IMR-90 (cell line): ENCODE data around the gene GJB3. TPM values are rescaled to one million over a fixed set of nuclear protein-coding genes. Genes with fewer than 3 reads are reported as not detected.

Experiments used
- ATAC-seq: fragments of 200-7000 bp; cut with Tn5 transposase; 2 replicates; pipeline ENCODE4 v1.9.1; 2020; ENCODE audit warnings: low read depth, mild to moderate bottlenecking, moderate library complexity
- BruUV-seq: library from RNA; stranded (reverse); fragments of 400-500 nt; replicated peaks from 2 replicates; lab custom pipeline; 2021; lab: Mats Ljungman, UMichigan
- CTCF ChIA-PET: fragments of 300-600 bp; formaldehyde crosslinking; extraction: SDS; loops from one replicate; lab custom pipeline; 2021; ENCODE audit warnings: antibody characterized with exemption; lab: Yijun Ruan, JAX
- POLR2A ChIA-PET: fragments of 300-600 bp; sonication (Branson Sonifier 250); formaldehyde crosslinking; loops from one replicate; lab custom pipeline; 2022; ENCODE audit warnings: antibody characterized with exemption; ENCODE audit not compliant: unreplicated experiment; lab: Charles Lee
- DNase-seq: peaks from one replicate; pipeline ENCODE4 v3.0.0; 2013
- H2AFZ ChIP-seq: replicated peaks from 2 replicates; pipeline ENCODE3; 2013; ENCODE audit warnings: low read length, mild to moderate bottlenecking; ENCODE audit not compliant: poor library complexity
- H2AK5ac ChIP-seq: 2 replicates; pipeline ENCODE4 v1.6.1; 2013; ENCODE audit warnings: low read depth, low read length, inconsistent platforms
- H2AK9ac ChIP-seq: replicated peaks from 2 replicates; pipeline ENCODE3; 2013; ENCODE audit warnings: mild to moderate bottlenecking, low read depth, low read length, moderate library complexity; ENCODE audit not compliant: poor library complexity
- H2BK120ac ChIP-seq: 2 replicates; pipeline ENCODE4 v1.6.1; 2013; ENCODE audit warnings: low read depth, low read length, inconsistent platforms
- H2BK15ac ChIP-seq: 3 replicates; pipeline ENCODE4 v1.6.1; 2013; ENCODE audit warnings: low read depth, low read length, inconsistent platforms
- H2BK20ac ChIP-seq: 2 replicates; pipeline ENCODE4 v1.6.1; 2013; ENCODE audit warnings: low read depth, mild to moderate bottlenecking, inconsistent platforms, low read length, moderate library complexity
- H2BK5ac ChIP-seq: 2 replicates; pipeline ENCODE4 v1.6.1; 2013; ENCODE audit warnings: mild to moderate bottlenecking, low read depth, low read length, inconsistent platforms; ENCODE audit not compliant: poor library complexity, severe bottlenecking
- H3K14ac ChIP-seq: replicated peaks from 2 replicates; pipeline ENCODE4 v1.6.1; 2013; ENCODE audit warnings: low read depth, low read length, inconsistent platforms
- H3K18ac ChIP-seq: 2 replicates; pipeline ENCODE4 v1.6.1; 2013; ENCODE audit warnings: low read depth, low read length, control low read depth
- H3K23ac ChIP-seq: 2 replicates; pipeline ENCODE4 v1.6.1; 2013; ENCODE audit warnings: low read depth, low read length, inconsistent platforms
- H3K27ac ChIP-seq: 2 replicates; pipeline ENCODE4 v1.5.1; 2013; ENCODE audit warnings: mild to moderate bottlenecking, control low read depth, low read length; ENCODE audit not compliant: insufficient read depth
- H3K27me3 ChIP-seq: 2 replicates; pipeline ENCODE4 v1.6.1; 2013; ENCODE audit warnings: low read length; ENCODE audit not compliant: control insufficient read depth, insufficient read depth
- H3K36me3 ChIP-seq: 2 replicates; pipeline ENCODE4 v1.6.1; 2013; ENCODE audit warnings: low read length, mixed read lengths; ENCODE audit not compliant: control insufficient read depth, insufficient read depth
- H3K4ac ChIP-seq: 2 replicates; pipeline ENCODE4 v1.6.1; 2013; ENCODE audit warnings: low read depth, low read length, inconsistent platforms
- H3K4me1 ChIP-seq: 2 replicates; pipeline ENCODE4 v1.6.1; 2013; ENCODE audit warnings: low read length, mixed read lengths; ENCODE audit not compliant: control insufficient read depth, insufficient read depth
- H3K4me2 ChIP-seq: 2 replicates; pipeline ENCODE4 v1.6.1; 2013; ENCODE audit warnings: low read depth, mild to moderate bottlenecking, control low read depth, low read length, moderate library complexity
- H3K4me3 ChIP-seq: 2 replicates; pipeline ENCODE4 v1.5.1; 2013; ENCODE audit warnings: low read depth, mild to moderate bottlenecking, control low read depth, low read length, moderate library complexity; ENCODE audit not compliant: insufficient read depth
- H3K56ac ChIP-seq: 2 replicates; pipeline ENCODE4 v1.6.1; 2013; ENCODE audit warnings: low read length, inconsistent platforms; ENCODE audit not compliant: insufficient read depth; ENCODE audit errors: extremely low read depth
- H3K79me1 ChIP-seq, 2 experiments: 2 replicates each; pipeline ENCODE4 v1.6.1; 2013; ENCODE audit warnings: low read length in 2 of 2, inconsistent platforms in 1 of 2, low read depth in 1 of 2
- H3K9ac ChIP-seq: 2 replicates; pipeline ENCODE4 v1.6.1; 2013; ENCODE audit warnings: low read depth, low read length, control low read depth
- H3K9me1 ChIP-seq: 2 replicates; pipeline ENCODE4 v1.6.1; 2013; ENCODE audit warnings: low read length, inconsistent platforms; ENCODE audit not compliant: insufficient read depth
- H3K9me3 ChIP-seq: 2 replicates; pipeline ENCODE4 v1.6.1; 2013; ENCODE audit warnings: low read length; ENCODE audit not compliant: control insufficient read depth, insufficient read depth
- H4K20me1 ChIP-seq: 2 replicates; pipeline ENCODE4 v1.6.1; 2013; ENCODE audit warnings: low read length, inconsistent platforms; ENCODE audit not compliant: insufficient read depth
- H4K5ac ChIP-seq: 2 replicates; pipeline ENCODE4 v1.6.1; 2013; ENCODE audit warnings: mild to moderate bottlenecking, low read depth, low read length, control low read depth
- H4K8ac ChIP-seq, 2 experiments: 2 replicates each; pipeline ENCODE4 v1.6.1; 2013; ENCODE audit warnings: low read depth in 2 of 2, low read length in 2 of 2, control low read depth in 1 of 2, inconsistent platforms in 1 of 2
- H4K91ac ChIP-seq: 2 replicates; pipeline ENCODE4 v1.6.1; 2013; ENCODE audit warnings: low read depth, low read length, inconsistent platforms; ENCODE audit not compliant: insufficient read depth
- BHLHE40 ChIP-seq: fragments of 150-350 bp; IDR thresholded peaks from 2 replicates; pipeline ENCODE4 v1.6.1; 2016; ENCODE audit warnings: mild to moderate bottlenecking, low read depth, low read length
- CEBPB ChIP-seq: IDR thresholded peaks from 2 replicates; pipeline ENCODE4 v1.6.1; 2012; ENCODE audit warnings: low read depth, low read length, improper control_type of control experiment
- CHD1 ChIP-seq: IDR thresholded peaks from 2 replicates; pipeline ENCODE4 v1.6.1; 2012; ENCODE audit warnings: low read depth, low read length, improper control_type of control experiment
- CTCF ChIP-seq: conservative IDR thresholded peaks from 2 replicates; pipeline ENCODE4 v1.5.1; 2012; ENCODE audit warnings: mild to moderate bottlenecking, low read depth, low read length, improper control_type of control experiment
- ELK1 ChIP-seq: fragments of 150-350 bp; IDR thresholded peaks from 2 replicates; pipeline ENCODE4 v1.6.1; 2016; ENCODE audit warnings: low read depth, mild to moderate bottlenecking, low read length, moderate library complexity, borderline replicate concordance
- FOS ChIP-seq: fragments of 150-350 bp; IDR thresholded peaks from 2 replicates; pipeline ENCODE4 v1.6.1; 2016; ENCODE audit warnings: low read depth, low read length
- MAFK ChIP-seq: IDR thresholded peaks from 2 replicates; pipeline ENCODE4 v1.6.1; 2012; ENCODE audit warnings: low read depth, low read length, improper control_type of control experiment
- MAZ ChIP-seq: IDR thresholded peaks from 2 replicates; pipeline ENCODE4 v1.6.1; 2012; ENCODE audit warnings: low read depth, mild to moderate bottlenecking, low read length, improper control_type of control experiment, moderate library complexity, borderline replicate concordance
- MXI1 ChIP-seq: IDR thresholded peaks from 2 replicates; pipeline ENCODE4 v1.6.1; 2012; ENCODE audit warnings: low read depth, mild to moderate bottlenecking, low read length, moderate library complexity, borderline replicate concordance
- NFE2L2 ChIP-seq: fragments of 150-350 bp; IDR thresholded peaks from 2 replicates; pipeline ENCODE4 v1.6.1; 2016; ENCODE audit warnings: low read depth, mild to moderate bottlenecking, low read length
- POLR2A ChIP-seq: IDR thresholded peaks from 2 replicates; pipeline ENCODE4 v1.6.1; 2012; ENCODE audit warnings: mild to moderate bottlenecking, low read depth, low read length
- RAD21 ChIP-seq: IDR thresholded peaks from 2 replicates; pipeline ENCODE4 v1.6.1; 2012; ENCODE audit warnings: low read length, improper control_type of control experiment
- RCOR1 ChIP-seq: IDR thresholded peaks from 2 replicates; pipeline ENCODE4 v1.6.1; 2012; ENCODE audit warnings: mild to moderate bottlenecking, low read length, improper control_type of control experiment; ENCODE audit not compliant: insufficient replicate concordance
- RFX5 ChIP-seq: IDR thresholded peaks from 2 replicates; pipeline ENCODE4 v1.8.0; 2012; ENCODE audit warnings: low read depth, mild to moderate bottlenecking, low read length, moderate library complexity
- SMC3 ChIP-seq: fragments of 150-350 bp; IDR thresholded peaks from 2 replicates; pipeline ENCODE4 v1.6.1; 2016; ENCODE audit warnings: low read depth, mild to moderate bottlenecking, antibody characterized with exemption, low read length, moderate library complexity
- USF2 ChIP-seq: fragments of 150-350 bp; IDR thresholded peaks from 2 replicates; pipeline ENCODE4 v1.6.1; 2017; ENCODE audit warnings: mild to moderate bottlenecking, antibody characterized with exemption, low read length, low read depth
- WGBS, 2 experiments: methylation state at CpG; one replicate each; pipeline versions ENCODE4 v1.1.5 to v1.1.7; 2013; ENCODE audit warnings: missing lambda C conversion rate in 2 of 2; ENCODE audit not compliant: insufficient read length in 1 of 2; ENCODE audit errors: extremely low coverage in 2 of 2; 5-methylcytosine and 5-hydroxymethylcytosine counted together
- dilution Hi-C: fragments of 300-500 bp; cut with HindIII; formaldehyde crosslinking; loops from one replicate; pipeline ENCODE4 v1.14.3; 2018; ENCODE audit warnings: low sequenced_read_pairs; ENCODE audit not compliant: unreplicated experiment
- in situ Hi-C: fragments of 300-500 bp; cut with MboI; formaldehyde crosslinking; loops from 3 replicates; pipeline ENCODE4 v1.14.3; 2019; ENCODE audit warnings: low sequenced_read_pairs, inconsistent platforms, mixed read lengths
- intact Hi-C: fragments of 100-400 bp; cut with micrococcal nuclease; formaldehyde crosslinking; loops from 2 replicates; pipeline ENCODE4 v1.10.0; 2022
- polyA plus RNA-seq, 3 experiments: library from polyadenylated mRNA; depleted of rRNA; stranded (reverse); fragments of >200 nt; gene quantifications; 2 replicates each; pipeline ENCODE4 v1.2.3, GENCODE V29; 2012; ENCODE audit warnings: low replicate concordance in 1 of 3
- total RNA-seq: library from RNA; depleted of rRNA; stranded (reverse); fragments of >200 nt; gene quantifications from 2 replicates; pipeline ENCODE4 v1.2.3, GENCODE V29; 2012

The GJB3 gene
- total and polyA plus RNA-seq, 2 of the 4 experiments (the other 2 are of a cell fraction): not detected

GRCh38 chr1:34761176-34761761 is 19.7 kb upstream of the GJB3 start:
- no peak overlapping the region for H3K23ac ChIP-seq
- no peak overlapping the region for H3K4ac ChIP-seq
- H2AFZ ChIP-seq: peak overlapping the region; percentile 21
- no peak for DNase-seq
- no peak overlapping the region for H4K5ac ChIP-seq
- H2BK20ac ChIP-seq: no peak overlapping the region
- POLR2A ChIA-PET: no interaction called here
- H3K9me3 ChIP-seq: no peaks in the 10 kb centered on the region
- H4K8ac ChIP-seq: no peak overlapping the region
- H3K4me1 ChIP-seq: no peaks in the 10 kb centered on the region
- no peak overlapping the region for H2BK15ac ChIP-seq
- H3K56ac ChIP-seq: no peak overlapping the region
- 81% methylated on average over 14 of the region's 33 CpGs; no CpG with 5 or more reads in 1 of the 2 experiments for WGBS, 2 experiments
- H2BK5ac ChIP-seq: no peak overlapping the region
- intact Hi-C loops: no loop called here
- H3K79me1 ChIP-seq: no peaks in the 10 kb centered on the region
- no peak overlapping the region for H3K14ac ChIP-seq
- no peak overlapping the region for H2BK120ac ChIP-seq
- H3K36me3 ChIP-seq: no peaks in the 10 kb centered on the region
- no TSS peak for BruUV-seq
- CTCF ChIA-PET: no interaction called here
- H4K91ac ChIP-seq: no peak overlapping the region
- no peak overlapping the region for H2AK5ac ChIP-seq
- H3K4me3 ChIP-seq: no peak overlapping the region
- H3K18ac ChIP-seq: no peak overlapping the region
- dilution Hi-C loops: no loop called here
- no peak for ATAC-seq
- no peak overlapping the region for H3K4me2 ChIP-seq
- TF ChIP-seq BHLHE40 (no peak), ELK1 (no peak), RCOR1 (no peak), MAZ (no peak), FOS (no peak), POLR2A (no peak), CEBPB (no peak), USF2 (no peak), MAFK (no peak), MXI1 (no peak), NFE2L2 (no peak), SMC3 (no peak), RAD21 (no peak), CTCF (no peak), CHD1 (no peak), RFX5 (no peak)
- in situ Hi-C loops: no loop called here
- no peak overlapping the region for H2AK9ac ChIP-seq
- no peaks in the 10 kb centered on the region for H4K20me1 ChIP-seq
- H3K9ac ChIP-seq: no peak overlapping the region
- no peaks in the 10 kb centered on the region for H3K9me1 ChIP-seq
- H3K27me3 ChIP-seq: no peaks in the 10 kb centered on the region; the same call in none of the 2 replicates
- H3K27ac ChIP-seq: no peak overlapping the region
